Gastrocnemius medialis (tissue), 4 donors: ENCODE results near the gene TRIO. TPM values are rescaled to one million over a fixed set of nuclear protein-coding genes. Genes with fewer than 3 reads are reported as not detected.

Experiments used
- ATAC-seq, 2 donors: fragments of 150-250 bp; one replicate each; pipeline ENCODE4 v1.9.1; 2016
- DNase-seq, 2 donors: peaks; one replicate each; pipeline ENCODE4 v3.0.0-alpha.2; 2019
- H3K27ac ChIP-seq, 4 donors: fragments of 200-600 bp; sonication (generic); 1 replicate in 1 of 4; 2 replicates in 3 of 4; pipeline ENCODE4 v1.5.1; 2016 to 2018; ENCODE audit warnings: mild to moderate bottlenecking in 2 of 4, moderate library complexity in 1 of 4
- H3K27me3 ChIP-seq, 3 donors: fragments of 200-600 bp; sonication (generic) in 2 of 3; 1 replicate in 1 of 3; 2 replicates in 2 of 3; pipeline versions ENCODE4 v1.5.1 to v1.6.0; 2016 to 2019; ENCODE audit warnings: mild to moderate bottlenecking in 1 of 3, moderate library complexity in 1 of 3
- H3K36me3 ChIP-seq, 2 donors: fragments of 200-600 bp; sonication (generic) in 1 of 2; one replicate each; pipeline ENCODE4 v1.5.1; 2017 to 2018
- H3K4me1 ChIP-seq, 2 donors: fragments of 200-600 bp; sonication (generic) in 1 of 2; one replicate each; pipeline ENCODE4 v1.5.1; 2016 to 2017; ENCODE audit warnings: mild to moderate bottlenecking in 2 of 2
- H3K4me3 ChIP-seq, 4 donors: fragments of 200-600 bp; sonication (generic) in 3 of 4; 1 replicate in 1 of 4; 2 replicates in 3 of 4; pipeline ENCODE4 v1.5.1; 2016 to 2019; ENCODE audit warnings: mild to moderate bottlenecking in 2 of 4
- H3K9me3 ChIP-seq, 3 donors: fragments of 200-600 bp; sonication (generic) in 2 of 3; 1 replicate in 1 of 3; 2 replicates in 2 of 3; pipeline ENCODE4 v1.5.1; 2016 to 2019
- POLR2A ChIP-seq, 2 donors: fragments of 450-650 bp; IDR thresholded peaks; one replicate each; pipeline ENCODE4 v1.6.1; 2017; ENCODE audit warnings: antibody characterized with exemption in 2 of 2, mild to moderate bottlenecking in 2 of 2, moderate library complexity in 2 of 2
- in situ Hi-C, 4 donors: fragments of 200-750 bp; cut with MboI; loops; one replicate each; pipeline versions ENCODE4 v1.15.0 to v1.8.0; 2017; ENCODE audit warnings: low sequenced_read_pairs in 4 of 4
- intact Hi-C: fragments of 100-400 bp; cut with DNase I; formaldehyde crosslinking; loops from one replicate; pipeline ENCODE4 v1.15.1; 2023; ENCODE audit warnings: low total_unique reads
- total RNA-seq, 4 donors: library from RNA; depleted of rRNA; stranded (reverse); fragments of >200 nt; gene quantifications; one replicate each; pipeline versions ENCODE4 v1.1.0 to v1.2.3, GENCODE V29; 2016
- TF ChIP-seq, protein P1 (sequence below), 5 experiments: fragments of 450-650 bp in 3 of 5; fragments of 200-600 bp in 2 of 5; sonication (generic) in 2 of 5; IDR thresholded peaks in 4 of 5; conservative IDR thresholded peaks in 1 of 5; 1 replicate in 4 of 5; 2 replicates in 1 of 5; pipeline ENCODE4 v1.5.1; 2016 to 2019; ENCODE audit warnings: antibody characterized with exemption in 5 of 5, mild to moderate bottlenecking in 3 of 5, moderate library complexity in 3 of 5

TRIO gene
- total RNA-seq, 4 donors from 2014 or later = 31.5 to 57.5 (median 50.4) TPM

DNA sequence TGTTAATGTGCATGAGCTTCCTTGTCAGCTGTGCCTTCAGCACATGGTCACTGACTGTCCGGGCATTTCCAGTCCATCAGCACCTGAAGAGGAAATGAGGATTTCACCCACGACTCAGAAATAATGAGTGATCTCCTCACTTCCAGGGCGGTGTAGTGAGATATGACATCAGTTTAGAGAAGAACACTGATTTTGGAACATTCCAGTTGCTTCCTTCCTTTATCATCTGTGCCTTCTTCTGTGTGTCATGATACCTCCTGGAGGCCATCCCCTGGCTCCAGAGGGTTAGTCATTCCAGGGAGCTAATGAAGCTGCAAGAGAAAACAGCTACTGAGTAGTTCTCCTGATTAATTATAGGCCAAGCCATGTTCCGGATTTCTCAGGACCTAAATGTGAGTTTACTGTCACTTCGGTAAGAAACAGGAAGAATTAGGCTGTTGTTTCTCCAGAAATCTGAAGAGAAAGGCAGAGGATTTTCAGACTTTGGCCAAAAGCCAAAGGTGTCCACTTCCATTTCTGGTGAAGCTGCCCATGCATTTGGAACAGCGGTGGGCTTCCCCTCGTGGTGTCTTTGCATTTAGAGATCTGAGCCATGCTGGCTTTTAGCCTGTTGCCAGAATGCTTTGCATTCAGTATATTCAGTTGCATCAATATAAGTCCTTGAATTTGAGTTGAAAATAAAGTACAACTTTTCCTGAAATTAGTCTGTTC, 277.1 kb downstream of the TRIO start:
- Histone ChIP-seq H3K36me3 (peaks cover 0 to 32% of the 10 kb centered on the region in 2 donors), H3K27ac (no peak overlapping the region), H3K27me3 (no peaks in the 10 kb centered on the region), H3K4me3 (no peak overlapping the region), H3K4me1 (peaks cover 0 to 7% of the 10 kb centered on the region in 2 donors), H3K9me3 (no peaks in the 10 kb centered on the region)
- DNase-seq (no peak), ATAC-seq (no peak)
- in situ Hi-C loops (no loop called here), intact Hi-C loops (no loop called here)
- no peak for TF ChIP-seq POLR2A (IDR thresholded peaks at IDR 0.05)
- TF ChIP-seq, protein P1, sequence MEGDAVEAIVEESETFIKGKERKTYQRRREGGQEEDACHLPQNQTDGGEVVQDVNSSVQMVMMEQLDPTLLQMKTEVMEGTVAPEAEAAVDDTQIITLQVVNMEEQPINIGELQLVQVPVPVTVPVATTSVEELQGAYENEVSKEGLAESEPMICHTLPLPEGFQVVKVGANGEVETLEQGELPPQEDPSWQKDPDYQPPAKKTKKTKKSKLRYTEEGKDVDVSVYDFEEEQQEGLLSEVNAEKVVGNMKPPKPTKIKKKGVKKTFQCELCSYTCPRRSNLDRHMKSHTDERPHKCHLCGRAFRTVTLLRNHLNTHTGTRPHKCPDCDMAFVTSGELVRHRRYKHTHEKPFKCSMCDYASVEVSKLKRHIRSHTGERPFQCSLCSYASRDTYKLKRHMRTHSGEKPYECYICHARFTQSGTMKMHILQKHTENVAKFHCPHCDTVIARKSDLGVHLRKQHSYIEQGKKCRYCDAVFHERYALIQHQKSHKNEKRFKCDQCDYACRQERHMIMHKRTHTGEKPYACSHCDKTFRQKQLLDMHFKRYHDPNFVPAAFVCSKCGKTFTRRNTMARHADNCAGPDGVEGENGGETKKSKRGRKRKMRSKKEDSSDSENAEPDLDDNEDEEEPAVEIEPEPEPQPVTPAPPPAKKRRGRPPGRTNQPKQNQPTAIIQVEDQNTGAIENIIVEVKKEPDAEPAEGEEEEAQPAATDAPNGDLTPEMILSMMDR (IDR thresholded peaks at IDR 0.05 in 4 of 5, conservative IDR thresholded peaks at IDR 0.05 in 1 of 5) = no peak

DNA sequence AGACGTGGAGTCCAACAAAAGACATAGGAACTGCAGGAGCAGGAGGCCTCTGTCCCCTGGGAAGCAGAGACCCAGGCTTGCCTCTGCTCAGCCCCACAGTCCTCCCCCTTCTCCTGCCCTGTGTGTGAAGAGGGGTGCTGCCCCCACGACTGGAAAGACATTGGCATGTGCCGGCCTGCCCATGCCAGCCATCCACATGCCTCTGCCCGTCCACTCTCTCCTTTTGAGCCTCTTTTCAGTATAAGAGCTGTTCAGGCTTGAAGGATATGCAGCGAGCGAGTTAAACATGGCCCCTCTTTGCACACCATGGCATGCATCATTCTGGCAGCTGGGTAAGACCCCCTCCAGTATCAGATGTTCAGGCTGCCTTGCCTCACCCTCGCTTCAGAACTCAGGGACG, 278.7 kb downstream of the TRIO start:
- H3K27me3 ChIP-seq = no peaks in the 10 kb centered on the region
- H3K36me3 ChIP-seq = peaks cover 0 to 28% of the 10 kb centered on the region in 2 donors
- intact Hi-C loops (no loop called here), in situ Hi-C loops (no loop called here)
- no peak for DNase-seq
- no peak overlapping the region for H3K27ac ChIP-seq
- H3K4me1 ChIP-seq = peaks cover 0 to 7% of the 10 kb centered on the region in 2 donors
- no peaks in the 10 kb centered on the region for H3K9me3 ChIP-seq
- no peak overlapping the region for H3K4me3 ChIP-seq
- ATAC-seq = no peak
- TF ChIP-seq, protein P1 (IDR thresholded peaks at IDR 0.05 in 4 of 5, conservative IDR thresholded peaks at IDR 0.05 in 1 of 5) = no peak
- TF ChIP-seq POLR2A (IDR thresholded peaks at IDR 0.05) = no peak

DNA sequence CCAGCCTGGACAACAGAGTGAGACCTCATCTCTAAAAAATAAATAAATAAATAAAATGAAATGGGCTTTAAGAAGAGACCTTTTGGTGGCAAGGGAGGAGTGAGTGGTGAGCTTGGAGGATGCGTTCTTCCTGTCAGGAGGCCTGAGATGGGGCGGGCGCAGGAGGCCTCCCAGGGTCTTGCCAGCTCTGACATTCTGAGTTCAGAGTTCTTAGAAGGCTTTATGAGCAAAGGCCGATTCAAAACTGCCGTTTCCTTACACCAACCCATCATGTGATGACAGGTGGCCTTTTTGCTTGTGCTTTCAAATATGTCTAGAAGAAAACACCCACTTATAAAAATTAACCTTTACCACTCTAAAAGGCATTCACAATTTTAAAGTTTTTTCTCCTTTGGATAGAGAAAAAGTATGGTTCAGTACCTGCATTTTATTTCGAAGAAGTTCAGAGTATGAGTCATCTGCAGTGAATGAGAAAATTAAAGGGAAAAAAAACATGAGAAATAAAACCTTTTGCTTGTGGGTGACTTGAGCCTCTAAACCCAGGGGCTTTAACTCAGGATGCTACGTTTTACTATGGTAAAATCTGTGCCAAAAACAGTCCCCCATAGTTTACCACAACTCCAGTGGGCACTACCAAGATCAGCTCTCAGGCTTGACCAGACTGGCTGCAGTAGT, 281.0 kb downstream of the TRIO start:
- Histone ChIP-seq H3K27ac (no peak overlapping the region), H3K36me3 (peaks cover 0 to 26% of the 10 kb centered on the region in 2 donors), H3K27me3 (no peaks in the 10 kb centered on the region), H3K4me3 (no peak overlapping the region), H3K9me3 (no peaks in the 10 kb centered on the region), H3K4me1 (peaks cover 11 to 29% of the 10 kb centered on the region in 2 donors)
- DNase-seq (no peak), ATAC-seq (no peak)
- in situ Hi-C loops (no loop called here), intact Hi-C loops (no loop called here)
- TF ChIP-seq POLR2A (IDR thresholded peaks at IDR 0.05) = no peak
- TF ChIP-seq, protein P1 (IDR thresholded peaks at IDR 0.05 in 4 of 5, conservative IDR thresholded peaks at IDR 0.05 in 1 of 5) = no peak

DNA sequence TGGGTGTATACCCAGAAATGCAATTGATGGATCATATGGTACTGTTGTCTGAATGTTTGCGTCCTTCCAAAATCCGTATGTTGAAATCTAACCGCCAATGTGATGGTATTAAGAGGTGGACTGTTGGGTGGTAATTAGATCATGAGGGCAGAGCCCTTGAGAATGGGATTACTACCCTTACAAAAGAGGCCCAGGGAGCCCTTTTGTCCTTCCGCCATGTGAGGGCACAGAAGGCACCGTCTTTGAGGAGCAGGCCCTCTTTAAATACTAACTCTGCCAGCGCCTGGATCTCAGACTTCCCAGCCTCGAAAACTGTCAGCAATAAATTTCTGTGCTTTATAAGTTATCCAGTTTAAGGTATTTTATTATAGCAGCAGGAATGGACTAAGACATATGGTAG, 282.4 kb downstream of the TRIO start:
- Histone ChIP-seq H3K27ac (no peak overlapping the region), H3K27me3 (no peaks in the 10 kb centered on the region), H3K4me3 (no peak overlapping the region), H3K4me1 (peaks cover 11 to 27% of the 10 kb centered on the region in 2 donors), H3K9me3 (no peaks in the 10 kb centered on the region), H3K36me3 (peaks cover 0 to 15% of the 10 kb centered on the region in 2 donors)
- in situ Hi-C loops = no loop called here
- ATAC-seq (no peak), DNase-seq (no peak)
- intact Hi-C loops = no loop called here
- TF ChIP-seq, protein P1 (IDR thresholded peaks at IDR 0.05 in 4 of 5, conservative IDR thresholded peaks at IDR 0.05 in 1 of 5) = no peak
- TF ChIP-seq POLR2A (IDR thresholded peaks at IDR 0.05) = no peak
